Transverse colon (tissue), 3 donors: ENCODE results near the gene MRPS5.

ENCODE experiments used
- EP300 ChIP-seq: sonication (generic); formaldehyde crosslinking; IDR thresholded peaks from one replicate; pipeline ENCODE4 v1.6.1; 2017; ENCODE audit warnings: antibody characterized with exemption, low read depth
- POLR2A ChIP-seq: fragments of 450-650 bp; IDR thresholded peaks from one replicate; pipeline ENCODE4 v1.6.1; 2016; ENCODE audit warnings: antibody characterized with exemption, mild to moderate bottlenecking, moderate library complexity
- TF ChIP-seq, protein P1 (sequence below), 5 experiments: fragments of 200-600 bp in 3 of 5; fragments of 450-650 bp in 2 of 5; sonication (generic) in 3 of 5; IDR thresholded peaks; 1 replicate in 2 of 5; 2 replicates in 3 of 5; pipeline ENCODE4 v1.5.1; 2016 to 2017; ENCODE audit warnings: antibody characterized with exemption in 5 of 5, inconsistent platforms in 3 of 5, mild to moderate bottlenecking in 2 of 5, moderate library complexity in 1 of 5

GRCh38 chr2:95051626-95052025 lies 70.0 kb downstream of the MRPS5 start:
- TF ChIP-seq, protein P1, sequence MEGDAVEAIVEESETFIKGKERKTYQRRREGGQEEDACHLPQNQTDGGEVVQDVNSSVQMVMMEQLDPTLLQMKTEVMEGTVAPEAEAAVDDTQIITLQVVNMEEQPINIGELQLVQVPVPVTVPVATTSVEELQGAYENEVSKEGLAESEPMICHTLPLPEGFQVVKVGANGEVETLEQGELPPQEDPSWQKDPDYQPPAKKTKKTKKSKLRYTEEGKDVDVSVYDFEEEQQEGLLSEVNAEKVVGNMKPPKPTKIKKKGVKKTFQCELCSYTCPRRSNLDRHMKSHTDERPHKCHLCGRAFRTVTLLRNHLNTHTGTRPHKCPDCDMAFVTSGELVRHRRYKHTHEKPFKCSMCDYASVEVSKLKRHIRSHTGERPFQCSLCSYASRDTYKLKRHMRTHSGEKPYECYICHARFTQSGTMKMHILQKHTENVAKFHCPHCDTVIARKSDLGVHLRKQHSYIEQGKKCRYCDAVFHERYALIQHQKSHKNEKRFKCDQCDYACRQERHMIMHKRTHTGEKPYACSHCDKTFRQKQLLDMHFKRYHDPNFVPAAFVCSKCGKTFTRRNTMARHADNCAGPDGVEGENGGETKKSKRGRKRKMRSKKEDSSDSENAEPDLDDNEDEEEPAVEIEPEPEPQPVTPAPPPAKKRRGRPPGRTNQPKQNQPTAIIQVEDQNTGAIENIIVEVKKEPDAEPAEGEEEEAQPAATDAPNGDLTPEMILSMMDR (IDR thresholded peaks at IDR 0.05): no peak
- TF ChIP-seq EP300 (no peak), POLR2A (no peak)
